Spleen (tissue), 11 donors: ENCODE results near the gene MSH5. TPM values are rescaled to one million over a fixed set of nuclear protein-coding genes. Genes with fewer than 3 reads are reported as not detected.

ENCODE experiments used
- DNase-seq: peaks from one replicate; pipeline ENCODE4 v3.0.0-alpha.2; 2020
- H3K27ac ChIP-seq, 8 donors: fragments of 200-600 bp; sonication (generic) in 7 of 8; 1 replicate in 4 of 8; 2 replicates in 4 of 8; pipeline versions ENCODE4 v1.5.0 to v1.8.0; 2016 to 2021; ENCODE audit warnings: inconsistent platforms in 4 of 8, mild to moderate bottlenecking in 4 of 8, moderate library complexity in 1 of 8
- H3K27me3 ChIP-seq, 7 donors: fragments of 200-600 bp; sonication (generic) in 6 of 7; replicated peaks in 1 of 7; 1 replicate in 4 of 7; 2 replicates in 3 of 7; pipeline versions ENCODE4 v1.5.0 to v1.8.0; 2016 to 2021; ENCODE audit warnings: inconsistent platforms in 3 of 7, mild to moderate bottlenecking in 1 of 7
- H3K36me3 ChIP-seq, 6 donors: fragments of 200-600 bp; sonication (generic) in 5 of 6; 1 replicate in 4 of 6; 2 replicates in 2 of 6; pipeline versions ENCODE4 v1.5.0 to v1.8.0; 2016 to 2021; ENCODE audit warnings: inconsistent platforms in 2 of 6
- H3K4me1 ChIP-seq, 6 donors: fragments of 200-600 bp; sonication (generic) in 5 of 6; 1 replicate in 3 of 6; 2 replicates in 3 of 6; pipeline versions ENCODE4 v1.5.0 to v1.8.0; 2016 to 2021; ENCODE audit warnings: inconsistent platforms in 3 of 6
- H3K4me3 ChIP-seq, 8 donors: fragments of 200-600 bp; sonication (generic) in 7 of 8; 1 replicate in 4 of 8; 2 replicates in 4 of 8; pipeline versions ENCODE4 v1.5.0 to v1.8.0; 2016 to 2021; ENCODE audit warnings: inconsistent platforms in 4 of 8, mild to moderate bottlenecking in 4 of 8, moderate library complexity in 2 of 8
- H3K9me3 ChIP-seq, 8 donors: fragments of 200-600 bp; sonication (generic) in 7 of 8; 1 replicate in 4 of 8; 2 replicates in 4 of 8; pipeline versions ENCODE4 v1.5.0 to v1.8.0; 2016 to 2021; ENCODE audit warnings: inconsistent platforms in 4 of 8
- CTCF ChIP-seq, 11 experiments: fragments of 200-600 bp in 7 of 11; fragments of 450-650 bp in 4 of 11; sonication (generic) in 4 of 11; IDR thresholded peaks in 8 of 11; conservative IDR thresholded peaks in 3 of 11; 1 replicate in 7 of 11; 2 replicates in 4 of 11; pipeline versions ENCODE4 v1.4.0 to v1.8.0; 2016 to 2021; ENCODE audit warnings: antibody characterized with exemption in 11 of 11, inconsistent platforms in 4 of 11, mild to moderate bottlenecking in 1 of 11
- POLR2A ChIP-seq, 3 donors: fragments of 450-650 bp; IDR thresholded peaks; one replicate each; pipeline ENCODE4 v1.5.1; 2017; ENCODE audit warnings: antibody characterized with exemption in 3 of 3, mild to moderate bottlenecking in 1 of 3
- POLR2AphosphoS5 ChIP-seq, 3 donors: sonication (generic); formaldehyde crosslinking; IDR thresholded peaks; one replicate each; pipeline ENCODE4 v1.5.1; 2017; ENCODE audit warnings: antibody characterized with exemption in 3 of 3
- WGBS, 5 donors: extraction: QIAGEN DNeasy Blood & Tissue Kit in 3 of 5; methylation state at CpG; one replicate each; pipeline versions ENCODE4 v1.1.5 to v1.1.7; 2013 to 2018; 5-methylcytosine and 5-hydroxymethylcytosine counted together
- intact Hi-C: fragments of 100-400 bp; cut with DNase I; formaldehyde crosslinking; loops from one replicate; pipeline ENCODE4 v1.15.0; 2023; ENCODE audit warnings: low total_unique reads
- polyA plus RNA-seq, 3 donors: library from polyadenylated mRNA; stranded (reverse); fragments of 200-250 nt; gene quantifications; one replicate each; pipeline ENCODE4 v1.2.1, GENCODE V29; 2013
- total RNA-seq, 7 donors: library from RNA; depleted of rRNA in 3 of 7; stranded (reverse); fragments of >200 nt in 3 of 7; fragmentation: NEBNext Ultra II Directional in 4 of 7; extraction: Animal tissue kit (Norgen Biotek cat#: 25700) in 4 of 7; gene quantifications; one replicate each; pipeline versions ENCODE4 v1.1.0 to v1.2.1, GENCODE V29; 2016 to 2021
- donor health status: healthy with polysubstance abuse.
- donor health status: DM: no; HTN: no; CAD: no; lungs with moderate emphysema.
- donor health status: DM: no; HTN: no; CAD: no.
- donor health status: Bipolar disorder and iron deficiency.
- donor health status: healthy.
- donor health status: DM: no; HTN: no; CAD: no.
- donor health status: DM: yes; HTN: yes; CAD: no.

Gene MSH5
- total and polyA plus RNA-seq, 10 donors = 11.2 to 35.2 (median 26.8) TPM

DNA sequence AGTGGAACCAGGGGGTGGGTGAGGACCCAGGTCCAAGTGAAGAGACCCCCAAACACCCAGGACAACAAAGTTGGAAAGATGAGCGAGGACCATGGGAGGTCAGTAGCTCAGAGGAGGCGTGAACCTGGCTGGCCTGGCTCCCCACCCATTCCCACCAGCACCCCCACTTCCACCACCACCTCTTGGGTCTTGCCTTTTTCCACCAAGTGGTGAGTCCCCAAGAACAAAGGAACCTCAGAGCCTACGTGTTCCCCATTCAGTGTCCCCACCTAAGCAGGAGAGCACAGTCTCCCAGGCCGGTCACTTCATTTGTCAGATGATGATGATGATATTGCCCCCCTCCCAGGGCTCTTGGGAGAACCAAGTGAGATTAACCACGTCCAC is 37.9 kb downstream of the MSH5 start:
- 87 to 94% (median 88%) methylated on average over 5 of the region's 5 CpGs for WGBS, 5 donors
- Histone ChIP-seq H3K27ac (peak overlapping the region in 4 of 8 donors; percentile 20 to 80 (median 56)), H3K9me3 (no peaks in the 10 kb centered on the region), H3K4me3 (no peak overlapping the region), H3K4me1 (peaks cover 9 to 38% (median 21%) of the 10 kb centered on the region in 6 donors), H3K27me3 (no peaks in the 10 kb centered on the region), H3K36me3 (peaks cover 0 to 52% (median 46%) of the 10 kb centered on the region in 6 donors)
- intact Hi-C loops = no loop called here
- TF ChIP-seq POLR2A (IDR thresholded peaks at IDR 0.05) (no peak), CTCF (IDR thresholded peaks at IDR 0.05 in 8 of 11, conservative IDR thresholded peaks at IDR 0.05 in 3 of 11) (no peak), POLR2AphosphoS5 (IDR thresholded peaks at IDR 0.05) (no peak)
- DNase-seq = peak; percentile 36

- intact Hi-C loops = no loop called here
- TF ChIP-seq POLR2AphosphoS5 (IDR thresholded peaks at IDR 0.05) (no peak), CTCF (IDR thresholded peaks at IDR 0.05 in 8 of 11, conservative IDR thresholded peaks at IDR 0.05 in 3 of 11) (no peak), POLR2A (IDR thresholded peaks at IDR 0.05) (no peak)
- Histone ChIP-seq H3K27me3 (no peaks in the 10 kb centered on the region), H3K36me3 (peaks cover 0 to 57% (median 52%) of the 10 kb centered on the region in 6 donors), H3K27ac (peak overlapping the region in 1 of 8 donors; percentile 80), H3K9me3 (no peaks in the 10 kb centered on the region), H3K4me1 (peaks cover 9 to 33% (median 16%) of the 10 kb centered on the region in 6 donors), H3K4me3 (no peak overlapping the region)
- WGBS, 5 donors = 93 to 99% (median 96%) methylated on average over 5 of the region's 5 CpGs
- DNase-seq = no peak
These were observed 38.4 kb downstream of the MSH5 start for GRCh38 chr6:31778193-31778592.

- H3K36me3 ChIP-seq = peaks cover 0 to 68% (median 61%) of the 10 kb centered on the region in 6 donors
- no peaks in the 10 kb centered on the region for H3K9me3 ChIP-seq
- no peaks in the 10 kb centered on the region for H3K27me3 ChIP-seq
- 94 to 97% (median 95%) methylated on average over 23 to 43 of the region's 43 CpGs for WGBS, 5 donors
- H3K27ac ChIP-seq = no peak overlapping the region
- intact Hi-C loops = no loop called here
- TF ChIP-seq POLR2AphosphoS5 (IDR thresholded peaks at IDR 0.05) (no peak), POLR2A (IDR thresholded peaks at IDR 0.05) (no peak), CTCF (IDR thresholded peaks at IDR 0.05 in 8 of 11, conservative IDR thresholded peaks at IDR 0.05 in 3 of 11) (no peak)
- H3K4me3 ChIP-seq = no peak overlapping the region
- DNase-seq = no peak
- H3K4me1 ChIP-seq = peaks cover 9 to 30% (median 16%) of the 10 kb centered on the region in 6 donors
These were observed 39.4 kb downstream of the MSH5 start for GRCh38 chr6:31778999-31779885.

GRCh38 chr6:31779908-31780307 is 40.1 kb downstream of the MSH5 start:
- Histone ChIP-seq H3K27ac (no peak overlapping the region), H3K4me1 (peaks cover 9 to 30% (median 16%) of the 10 kb centered on the region in 6 donors), H3K4me3 (no peak overlapping the region), H3K27me3 (no peaks in the 10 kb centered on the region), H3K36me3 (peaks cover 0 to 74% (median 67%) of the 10 kb centered on the region in 6 donors), H3K9me3 (no peaks in the 10 kb centered on the region)
- no peak for DNase-seq
- no peak for TF ChIP-seq POLR2AphosphoS5 (IDR thresholded peaks at IDR 0.05)
- no peak for TF ChIP-seq POLR2A (IDR thresholded peaks at IDR 0.05)
- no peak for TF ChIP-seq CTCF (IDR thresholded peaks at IDR 0.05 in 8 of 11, conservative IDR thresholded peaks at IDR 0.05 in 3 of 11)
- intact Hi-C loops = no loop called here
- WGBS, 5 donors = 92 to 99% (median 97%) methylated on average over 5 to 10 of the region's 10 CpGs
